Glutamatergic neuron (in vitro differentiated cells): ENCODE measurements around the gene SLC9A1. TPM values are rescaled to one million over a fixed set of nuclear protein-coding genes. Genes with fewer than 3 reads are reported as not detected.
A peak's percentile ranks its signal among the peaks of the same experiment; 100 is the strongest.
"Not testable (repeated sequence)": the region's sequence is repeated elsewhere in the genome, so short reads cannot be mapped to it uniquely, and the experiment has no call there.

Source experiments
- DNase-seq: peaks from one replicate; pipeline ENCODE4 v3.0.0; 2022
- H3K27ac Mint-ChIP-seq: one replicate; pipeline ENCODE4 v1.8.0; 2020; ENCODE audit warnings: mild to moderate bottlenecking, mixed read lengths, inconsistent platforms; ENCODE audit not compliant: unreplicated experiment
- H3K27me3 Mint-ChIP-seq: one replicate; pipeline ENCODE4 v1.8.0; 2020; ENCODE audit warnings: mild to moderate bottlenecking, moderate library complexity, mixed read lengths, inconsistent platforms; ENCODE audit not compliant: unreplicated experiment
- H3K36me3 Mint-ChIP-seq: one replicate; pipeline ENCODE4 v1.8.0; 2020; ENCODE audit warnings: mild to moderate bottlenecking, mixed read lengths, inconsistent platforms; ENCODE audit not compliant: unreplicated experiment
- H3K4me1 Mint-ChIP-seq: one replicate; pipeline ENCODE4 v1.8.0; 2020; ENCODE audit warnings: mild to moderate bottlenecking, low read depth, mixed read lengths, inconsistent platforms; ENCODE audit not compliant: unreplicated experiment
- H3K4me3 Mint-ChIP-seq: one replicate; pipeline ENCODE4 v1.8.0; 2020; ENCODE audit warnings: mild to moderate bottlenecking, mixed read lengths, inconsistent platforms; ENCODE audit not compliant: unreplicated experiment
- H3K9me3 Mint-ChIP-seq: one replicate; pipeline ENCODE4 v1.8.0; 2020; ENCODE audit warnings: mild to moderate bottlenecking, moderate library complexity, mixed read lengths, inconsistent platforms; ENCODE audit not compliant: unreplicated experiment
- total RNA-seq: library from RNA; stranded (reverse); fragmentation: NEBNext Ultra II Directional; extraction: Animal tissue kit (Norgen Biotek cat#: 25700); gene quantifications from one replicate; pipeline ENCODE4 v1.2.1, GENCODE V29; 2021; ENCODE audit not compliant: unreplicated experiment
- TF ChIP-seq, protein P1 (sequence below): fragments of 200-600 bp; sonication (generic); IDR thresholded peaks from one replicate; pipeline ENCODE4 v1.5.0; 2021; ENCODE audit not compliant: partially characterized antibody, unreplicated experiment

SLC9A1 gene
- total RNA-seq, 1 donor from 2014 or later: 16.7 TPM

DNA sequence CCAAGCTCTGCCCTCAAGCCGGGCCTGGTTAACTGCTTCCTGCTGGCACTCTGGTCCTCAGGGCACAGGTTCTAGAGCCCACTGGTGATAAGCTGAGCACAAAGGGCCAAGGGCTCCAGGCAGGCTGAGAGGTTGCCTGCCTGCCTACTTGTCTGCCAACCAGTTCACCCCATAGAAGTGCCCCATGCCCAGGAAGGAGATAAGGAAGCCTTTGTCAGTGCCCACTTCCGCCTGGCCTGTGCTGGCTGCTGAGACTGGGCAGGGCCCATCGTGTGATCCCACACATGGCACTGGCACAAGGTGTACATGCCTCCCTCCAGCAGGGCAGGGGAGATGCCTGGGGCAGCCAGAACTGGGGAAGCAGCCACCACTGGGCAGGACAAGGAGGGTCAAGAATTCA is 24.1 kb downstream of the SLC9A1 start:
- peaks cover 1% of the 10 kb centered on the region for H3K9me3 Mint-ChIP-seq
- H3K36me3 Mint-ChIP-seq: no peaks in the 10 kb centered on the region
- no peaks in the 10 kb centered on the region for H3K4me1 Mint-ChIP-seq
- TF ChIP-seq, protein P1, sequence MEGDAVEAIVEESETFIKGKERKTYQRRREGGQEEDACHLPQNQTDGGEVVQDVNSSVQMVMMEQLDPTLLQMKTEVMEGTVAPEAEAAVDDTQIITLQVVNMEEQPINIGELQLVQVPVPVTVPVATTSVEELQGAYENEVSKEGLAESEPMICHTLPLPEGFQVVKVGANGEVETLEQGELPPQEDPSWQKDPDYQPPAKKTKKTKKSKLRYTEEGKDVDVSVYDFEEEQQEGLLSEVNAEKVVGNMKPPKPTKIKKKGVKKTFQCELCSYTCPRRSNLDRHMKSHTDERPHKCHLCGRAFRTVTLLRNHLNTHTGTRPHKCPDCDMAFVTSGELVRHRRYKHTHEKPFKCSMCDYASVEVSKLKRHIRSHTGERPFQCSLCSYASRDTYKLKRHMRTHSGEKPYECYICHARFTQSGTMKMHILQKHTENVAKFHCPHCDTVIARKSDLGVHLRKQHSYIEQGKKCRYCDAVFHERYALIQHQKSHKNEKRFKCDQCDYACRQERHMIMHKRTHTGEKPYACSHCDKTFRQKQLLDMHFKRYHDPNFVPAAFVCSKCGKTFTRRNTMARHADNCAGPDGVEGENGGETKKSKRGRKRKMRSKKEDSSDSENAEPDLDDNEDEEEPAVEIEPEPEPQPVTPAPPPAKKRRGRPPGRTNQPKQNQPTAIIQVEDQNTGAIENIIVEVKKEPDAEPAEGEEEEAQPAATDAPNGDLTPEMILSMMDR: no peak
- peaks cover 1% of the 10 kb centered on the region for H3K27me3 Mint-ChIP-seq
- DNase-seq: no peak
- no peak overlapping the region for H3K27ac Mint-ChIP-seq
- no peak overlapping the region for H3K4me3 Mint-ChIP-seq

DNA sequence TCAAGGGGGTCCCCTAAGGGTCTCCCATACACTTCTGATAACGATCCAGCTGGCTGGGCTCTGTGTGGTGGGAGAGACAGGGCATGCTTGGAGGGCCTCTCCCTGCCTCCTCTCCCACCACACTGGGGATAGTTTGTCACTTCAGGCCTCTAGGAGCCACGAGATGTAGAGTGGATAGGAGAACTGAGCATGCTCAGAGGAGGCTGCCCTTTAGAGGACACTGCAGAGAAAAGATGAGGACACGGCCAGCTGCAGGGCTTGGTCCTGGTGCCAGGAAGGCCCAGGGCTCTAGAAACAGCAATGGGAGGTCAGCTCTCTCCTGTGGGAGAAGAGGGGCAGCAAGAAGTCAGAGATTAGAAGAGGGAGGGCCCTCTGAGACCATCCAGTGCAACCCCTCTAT is 25.7 kb downstream of the SLC9A1 start:
- H3K27ac Mint-ChIP-seq: no peak overlapping the region

DNA sequence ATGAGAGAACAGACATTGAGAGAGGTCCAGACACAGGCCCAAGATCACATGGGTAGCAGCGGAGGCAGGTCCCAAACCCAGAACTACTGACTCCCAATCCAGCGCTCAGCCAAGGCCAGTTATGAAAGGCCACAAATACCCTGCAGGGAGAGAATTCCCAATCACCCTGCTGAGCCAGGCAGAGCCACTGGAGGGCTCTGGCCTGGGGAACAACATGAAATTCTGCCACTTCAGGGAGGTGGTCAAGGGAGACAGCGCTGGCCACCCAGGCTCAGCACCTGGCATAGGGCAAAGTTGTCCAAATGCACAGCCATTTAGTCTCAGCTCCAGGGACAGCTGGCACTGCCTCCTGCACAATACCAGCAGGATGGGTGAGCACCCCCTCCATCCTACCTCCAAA is 27.5 kb downstream of the SLC9A1 start:
- peaks cover 1% of the 10 kb centered on the region for H3K27me3 Mint-ChIP-seq
- peaks cover 3% of the 10 kb centered on the region for H3K4me1 Mint-ChIP-seq
- TF ChIP-seq, protein P1: peak; percentile 21
- peaks cover 1% of the 10 kb centered on the region for H3K9me3 Mint-ChIP-seq
- no peaks in the 10 kb centered on the region for H3K36me3 Mint-ChIP-seq
- H3K4me3 Mint-ChIP-seq: no peak overlapping the region
- H3K27ac Mint-ChIP-seq: no peak overlapping the region
- no peak for DNase-seq

More for the DNA sequence above, 25.7 kb downstream of the SLC9A1 start:
- Mint-ChIP-seq H3K36me3 (no peaks in the 10 kb centered on the region), H3K4me3 (no peak overlapping the region), H3K27me3 (peaks cover 1% of the 10 kb centered on the region), H3K4me1 (peaks cover 2% of the 10 kb centered on the region), H3K9me3 (peaks cover 2% of the 10 kb centered on the region)
- TF ChIP-seq, protein P1: no peak
- DNase-seq: no peak

DNA sequence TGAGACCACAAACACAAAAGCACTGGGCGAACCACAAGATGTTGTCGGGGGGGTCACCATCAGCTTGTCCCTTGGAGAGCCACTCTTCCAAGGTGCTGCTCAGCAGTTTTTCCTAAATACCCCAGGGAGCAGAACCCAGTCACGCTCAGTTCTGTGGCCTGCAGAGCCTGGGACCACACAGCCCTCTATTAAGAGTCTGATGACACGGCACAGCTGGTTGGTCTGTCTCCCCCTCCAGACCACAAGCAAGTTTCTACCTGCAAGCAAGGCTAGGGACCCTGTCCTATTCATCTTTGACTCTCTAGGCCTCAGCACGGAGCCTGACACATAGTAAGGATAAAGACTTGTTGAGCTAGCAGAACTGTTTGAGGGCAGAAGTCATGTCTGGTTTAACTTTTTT is 28.5 kb downstream of the SLC9A1 start:
- Mint-ChIP-seq H3K4me1 (peaks cover 3% of the 10 kb centered on the region), H3K4me3 (no peak overlapping the region), H3K27me3 (no peaks in the 10 kb centered on the region), H3K36me3 (no peaks in the 10 kb centered on the region), H3K27ac (no peak overlapping the region), H3K9me3 (peaks cover 1% of the 10 kb centered on the region)
- TF ChIP-seq, protein P1: no peak
- DNase-seq: no peak

DNA sequence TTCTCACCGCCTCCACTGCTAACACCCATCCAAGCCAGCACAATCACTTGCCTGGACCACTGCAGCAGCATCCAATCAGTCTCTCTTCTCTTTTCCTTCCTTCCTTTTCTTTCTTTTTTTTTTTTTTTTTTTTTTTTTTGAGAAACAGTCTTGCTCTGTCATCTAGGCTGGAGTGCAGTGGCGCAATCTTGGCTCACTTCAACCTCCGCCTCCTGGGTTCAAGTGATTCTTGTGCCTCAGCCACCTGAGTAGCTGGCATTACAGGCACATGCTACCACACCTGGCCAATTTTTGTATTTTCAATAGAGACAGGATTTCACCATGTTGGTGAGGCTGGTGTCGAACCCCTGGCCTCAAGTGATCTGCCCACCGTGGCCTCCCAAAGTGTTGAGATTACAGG is 29.8 kb downstream of the SLC9A1 start:
- not testable (repeated sequence) for H3K27ac Mint-ChIP-seq, H3K4me3 Mint-ChIP-seq, H3K9me3 Mint-ChIP-seq, H3K4me1 Mint-ChIP-seq, H3K36me3 Mint-ChIP-seq, DNase-seq, H3K27me3 Mint-ChIP-seq

DNA sequence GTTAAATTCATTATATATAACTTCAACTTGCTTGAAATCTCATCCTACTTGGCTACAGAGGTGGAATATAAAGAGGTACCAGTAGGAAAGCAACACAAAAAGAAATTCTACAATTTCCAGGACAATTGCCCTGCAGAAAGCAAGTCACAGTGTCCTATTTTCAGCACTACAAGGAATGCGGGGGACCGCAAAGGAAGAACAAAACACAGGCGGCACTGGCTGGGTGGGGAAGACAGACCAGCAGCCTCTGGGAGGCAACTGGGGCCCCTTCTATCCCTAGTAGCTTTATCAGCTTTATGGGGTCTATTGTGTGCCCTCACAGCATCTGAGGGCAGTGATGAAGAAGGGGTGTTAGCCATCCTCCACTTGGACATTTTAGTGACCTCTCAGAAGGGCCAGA is 30.5 kb downstream of the SLC9A1 start:
- H3K27me3 Mint-ChIP-seq: peaks cover under 1% of the 10 kb centered on the region
- DNase-seq: no peak
- TF ChIP-seq, protein P1: no peak
- peaks cover 1% of the 10 kb centered on the region for H3K9me3 Mint-ChIP-seq
- peaks cover 9% of the 10 kb centered on the region for H3K4me1 Mint-ChIP-seq
- no peak overlapping the region for H3K4me3 Mint-ChIP-seq
- no peaks in the 10 kb centered on the region for H3K36me3 Mint-ChIP-seq
- H3K27ac Mint-ChIP-seq: no peak overlapping the region
